Measurements from ENCODE around the gene RNF146. TPM values are rescaled to one million over a fixed set of nuclear protein-coding genes. Genes with fewer than 3 reads are reported as not detected.

Gene RNF146
- total RNA-seq, 1 donor = 56.8 TPM

GRCh38 chr6:127301199-127301700 is 34.6 kb downstream of the RNF146 start:
- DNase-seq (ENCODE audit: insufficient read length, low spot score, missing footprints) = no peak
- H3K4me2 ChIP-seq (ENCODE audit: insufficient read depth, low read length) = no peak overlapping the region
- no peak overlapping the region for H3K4me3 ChIP-seq (ENCODE audit: insufficient read depth, low read length)
- no peaks in the 10 kb centered on the region for H3K9me3 ChIP-seq (ENCODE audit: low read depth, low read length)
- no peaks in the 10 kb centered on the region for H3K36me3 ChIP-seq (ENCODE audit: insufficient read depth, low read length)
- peaks cover 15% of the 10 kb centered on the region for H3K79me2 ChIP-seq (ENCODE audit: insufficient read depth, low read length)
- no peak overlapping the region for H2AFZ ChIP-seq (ENCODE audit: low read length)
- no peaks in the 10 kb centered on the region for H3K27me3 ChIP-seq (ENCODE audit: insufficient read depth, low read length)
- peak overlapping the region; percentile 87 for H3K27ac ChIP-seq (ENCODE audit: low read depth, low read length)
- peaks cover 8% of the 10 kb centered on the region for H4K20me1 ChIP-seq (ENCODE audit: insufficient read depth, low read length)
- H3K4me1 ChIP-seq (ENCODE audit: insufficient read depth, low read length) = peaks cover 22% of the 10 kb centered on the region
- TF ChIP-seq CTCF (IDR thresholded peaks at IDR 0.05; ENCODE audit: extremely low read depth, low read depth, low read length) = no peak

DNA sequence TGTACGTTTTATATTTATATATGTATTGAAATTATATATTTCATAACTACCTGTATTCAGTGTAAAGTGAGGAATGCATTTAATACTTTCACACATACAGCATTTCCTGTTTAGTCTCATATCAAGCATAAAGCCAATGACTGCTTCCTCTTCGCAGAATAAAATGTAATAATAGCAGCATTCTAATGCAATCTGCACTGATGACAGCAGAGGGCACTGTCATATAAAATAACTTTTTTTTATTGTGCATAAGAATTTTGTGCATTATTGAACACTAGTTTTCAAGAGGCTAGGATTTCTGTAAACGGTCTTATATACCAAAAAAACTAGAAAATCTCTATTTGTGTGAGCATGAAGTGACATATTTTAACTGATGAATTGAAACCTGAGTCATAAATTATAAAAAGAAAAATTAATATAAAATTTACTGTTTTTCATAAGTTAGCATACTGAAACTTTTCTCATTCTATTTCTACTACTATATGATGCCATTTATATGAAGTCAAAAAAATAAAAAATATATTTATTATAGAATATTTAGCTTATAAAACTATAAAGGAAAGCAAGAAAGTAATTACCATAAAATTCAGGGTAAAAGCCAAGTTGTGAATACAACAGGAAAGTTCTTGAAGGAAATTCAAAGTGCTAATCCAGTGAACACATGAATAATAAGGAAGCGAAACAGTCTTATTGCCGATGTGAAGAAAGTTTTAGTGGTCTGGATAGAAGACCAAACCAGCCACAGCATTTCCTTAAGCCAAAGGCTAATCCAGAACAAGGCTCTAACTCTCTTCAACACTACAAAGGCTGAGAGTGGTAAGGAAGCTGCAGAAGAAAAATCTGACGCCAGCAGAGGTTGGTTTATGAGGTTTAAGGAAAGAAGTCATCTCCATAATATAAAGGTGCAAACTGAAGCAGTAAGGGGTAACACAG is 36.3 kb downstream of the RNF146 start:
- peaks cover 22% of the 10 kb centered on the region for H3K4me1 ChIP-seq (ENCODE audit: insufficient read depth, low read length)
- peak; percentile 73 for TF ChIP-seq CTCF (IDR thresholded peaks at IDR 0.05; ENCODE audit: extremely low read depth, low read depth, low read length)
- H4K20me1 ChIP-seq (ENCODE audit: insufficient read depth, low read length) = peaks cover 8% of the 10 kb centered on the region
- no peaks in the 10 kb centered on the region for H3K27me3 ChIP-seq (ENCODE audit: insufficient read depth, low read length)
- no peak overlapping the region for H3K4me3 ChIP-seq (ENCODE audit: insufficient read depth, low read length)
- H3K27ac ChIP-seq (ENCODE audit: low read depth, low read length) = no peak overlapping the region
- peak; percentile 31 for DNase-seq (ENCODE audit: insufficient read length, low spot score, missing footprints)
- H3K79me2 ChIP-seq (ENCODE audit: insufficient read depth, low read length) = peaks cover 21% of the 10 kb centered on the region
- H3K9me3 ChIP-seq (ENCODE audit: low read depth, low read length) = no peaks in the 10 kb centered on the region
- no peak overlapping the region for H2AFZ ChIP-seq (ENCODE audit: low read length)
- H3K4me2 ChIP-seq (ENCODE audit: insufficient read depth, low read length) = no peak overlapping the region
- no peaks in the 10 kb centered on the region for H3K36me3 ChIP-seq (ENCODE audit: insufficient read depth, low read length)

DNA sequence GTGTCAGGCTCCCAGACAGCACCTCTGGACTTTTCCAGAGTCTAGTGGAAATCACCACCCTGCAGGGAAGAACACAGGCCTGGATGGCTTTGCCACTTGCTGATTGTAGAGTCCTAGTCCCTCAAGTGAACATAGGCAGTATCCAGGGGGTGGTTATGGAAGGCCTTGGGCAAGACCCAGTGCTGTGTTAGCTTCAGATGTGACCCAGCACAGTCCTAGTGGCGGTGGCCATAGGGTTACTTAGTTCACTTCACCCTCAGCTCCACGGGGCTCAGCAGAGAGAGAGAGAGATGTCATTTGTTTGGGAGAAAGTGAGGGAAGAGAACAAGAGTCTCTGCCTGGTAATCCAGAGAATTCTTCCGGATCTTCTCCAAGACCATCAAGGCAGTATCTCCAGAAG is 37.3 kb downstream of the RNF146 start:
- Histone ChIP-seq H3K4me2 (ENCODE audit: insufficient read depth, low read length) (no peak overlapping the region), H4K20me1 (ENCODE audit: insufficient read depth, low read length) (peaks cover 8% of the 10 kb centered on the region), H2AFZ (ENCODE audit: low read length) (no peak overlapping the region), H3K4me1 (ENCODE audit: insufficient read depth, low read length) (peaks cover 22% of the 10 kb centered on the region), H3K27ac (ENCODE audit: low read depth, low read length) (no peak overlapping the region), H3K79me2 (ENCODE audit: insufficient read depth, low read length) (peaks cover 22% of the 10 kb centered on the region), H3K36me3 (ENCODE audit: insufficient read depth, low read length) (no peaks in the 10 kb centered on the region), H3K4me3 (ENCODE audit: insufficient read depth, low read length) (no peak overlapping the region), H3K9me3 (ENCODE audit: low read depth, low read length) (no peaks in the 10 kb centered on the region), H3K27me3 (ENCODE audit: insufficient read depth, low read length) (no peaks in the 10 kb centered on the region)
- no peak for DNase-seq (ENCODE audit: insufficient read length, low spot score, missing footprints)
- TF ChIP-seq CTCF (IDR thresholded peaks at IDR 0.05; ENCODE audit: extremely low read depth, low read depth, low read length) = no peak

DNA sequence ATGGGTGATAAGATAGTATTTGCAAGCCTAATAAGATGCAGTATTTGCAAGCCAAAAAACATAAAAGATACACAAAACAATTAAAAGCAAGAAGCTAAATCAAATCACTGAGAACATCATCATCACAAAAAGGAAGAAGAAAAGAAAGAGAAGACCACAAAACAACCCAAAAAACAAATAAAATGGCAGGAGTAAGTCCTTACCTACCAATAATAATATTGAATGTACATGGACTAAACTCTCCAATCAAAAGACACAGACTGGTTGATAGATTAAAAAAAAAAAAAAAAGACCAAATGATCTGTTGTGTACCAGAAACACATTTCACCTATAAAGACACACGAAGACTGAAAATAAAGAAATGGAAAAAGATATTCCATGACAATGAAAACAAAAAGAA is 39.1 kb downstream of the RNF146 start:
- Histone ChIP-seq H3K4me1 (ENCODE audit: insufficient read depth, low read length) (peaks cover 10% of the 10 kb centered on the region), H3K27ac (ENCODE audit: low read depth, low read length) (no peak overlapping the region), H3K36me3 (ENCODE audit: insufficient read depth, low read length) (no peaks in the 10 kb centered on the region), H3K4me3 (ENCODE audit: insufficient read depth, low read length) (no peak overlapping the region), H3K9me3 (ENCODE audit: low read depth, low read length) (no peaks in the 10 kb centered on the region), H3K79me2 (ENCODE audit: insufficient read depth, low read length) (peaks cover 32% of the 10 kb centered on the region), H2AFZ (ENCODE audit: low read length) (no peak overlapping the region), H4K20me1 (ENCODE audit: insufficient read depth, low read length) (peaks cover 3% of the 10 kb centered on the region), H3K27me3 (ENCODE audit: insufficient read depth, low read length) (no peaks in the 10 kb centered on the region), H3K4me2 (ENCODE audit: insufficient read depth, low read length) (no peak overlapping the region)
- no peak for DNase-seq (ENCODE audit: insufficient read length, low spot score, missing footprints)
- TF ChIP-seq CTCF (IDR thresholded peaks at IDR 0.05; ENCODE audit: extremely low read depth, low read depth, low read length) = no peak

All from osteoblast (primary cell).